Endothelial cell of umbilical vein (primary cell): ENCODE measurements around the gene ICE1. TPM values are rescaled to one million over a fixed set of nuclear protein-coding genes. Genes with fewer than 3 reads are reported as not detected.
"Not testable (repeated sequence)": the region's sequence is repeated elsewhere in the genome, so short reads cannot be mapped to it uniquely, and the experiment has no call there.

Source experiments
- BruUV-seq: library from RNA; stranded (reverse); fragments of 400-500 nt; replicated peaks from 2 replicates; lab custom pipeline; 2021; lab: Mats Ljungman, UMichigan
- CTCF ChIA-PET: fragments of 300-600, 350-600 bp; sonication (Branson Sonifier 250); formaldehyde crosslinking; loops from one replicate; lab custom pipeline; 2021; ENCODE audit warnings: antibody characterized with exemption, inconsistent platforms; lab: Charles Lee
- POLR2A ChIA-PET: fragments of 300-600, 350-600 bp; sonication (Branson Sonifier 250); formaldehyde crosslinking; loops from one replicate; lab custom pipeline; 2021; ENCODE audit warnings: antibody characterized with exemption, inconsistent platforms; lab: Charles Lee
- DNase-seq: peaks from one replicate; pipeline ENCODE4 v3.0.0-alpha.2; 2011; ENCODE audit warnings: low read depth, low spot score
- FAIRE-seq: peaks from 2 replicates; lab custom pipeline; 2011; peaks lifted over from hg19 to GRCh38; lab: Jason Lieb, UNC
- H2AFZ ChIP-seq: 2 replicates; pipeline ENCODE4 v1.6.0; 2012; ENCODE audit warnings: low read depth, low read length, control low read depth, inconsistent platforms
- H3K27ac ChIP-seq: 2 replicates; pipeline ENCODE4 v1.5.1; 2011; ENCODE audit warnings: low read depth, mild to moderate bottlenecking, control low read depth, low read length, moderate library complexity; ENCODE audit not compliant: insufficient read depth
- H3K27me3 ChIP-seq, 2 experiments: 2 replicates each; pipeline versions ENCODE4 v1.6.0 to v1.6.1; 2011; ENCODE audit warnings: low read length in 2 of 2, mixed read lengths in 1 of 2; ENCODE audit not compliant: control insufficient read depth in 2 of 2, insufficient read depth in 2 of 2
- H3K36me3 ChIP-seq, 2 experiments: 2 replicates in 1 of 2; 3 replicates in 1 of 2; pipeline ENCODE4 v1.5.1; 2011; ENCODE audit warnings: low read length in 2 of 2, mild to moderate bottlenecking in 1 of 2, moderate library complexity in 1 of 2; ENCODE audit not compliant: control insufficient read depth in 2 of 2, insufficient read depth in 2 of 2; ENCODE audit errors: extremely low read depth in 1 of 2
- H3K4me1 ChIP-seq: 3 replicates; pipeline ENCODE4 v1.5.1; 2011; ENCODE audit warnings: mild to moderate bottlenecking, low read length; ENCODE audit not compliant: control insufficient read depth, insufficient read depth; ENCODE audit errors: extremely low read depth
- H3K4me2 ChIP-seq: 2 replicates; pipeline ENCODE4 v1.6.1; 2011; ENCODE audit warnings: low read length, control low read depth, mixed read lengths; ENCODE audit not compliant: insufficient read depth
- H3K4me3 ChIP-seq, 3 experiments: fragments of 200-600 bp in 1 of 3; sonication (generic), shearing (Covaris generic) in 1 of 3; replicated peaks in 1 of 3; 2 replicates each; pipeline ENCODE4 v1.5.1; 2011 to 2016; ENCODE audit warnings: control low read depth in 3 of 3, low read length in 3 of 3, mild to moderate bottlenecking in 2 of 3, inconsistent platforms in 1 of 3, low read depth in 1 of 3, moderate library complexity in 1 of 3; ENCODE audit not compliant: insufficient read depth in 1 of 3
- H3K79me2 ChIP-seq: 2 replicates; pipeline ENCODE4 v1.6.0; 2012; ENCODE audit warnings: low read length, inconsistent platforms; ENCODE audit not compliant: control insufficient read depth, insufficient read depth
- H3K9ac ChIP-seq: replicated peaks from 2 replicates; pipeline ENCODE3; 2011; ENCODE audit warnings: low read length, control low read depth; ENCODE audit not compliant: insufficient read depth; ENCODE audit errors: extremely low read depth
- H3K9me1 ChIP-seq: replicated peaks from 3 replicates; pipeline ENCODE4 v1.6.0; 2011; ENCODE audit warnings: mild to moderate bottlenecking, low read length; ENCODE audit not compliant: control insufficient read depth, insufficient read depth; ENCODE audit errors: extremely low read depth
- H3K9me3 ChIP-seq: replicated peaks from 2 replicates; pipeline ENCODE4 v1.5.1; 2012; ENCODE audit warnings: low read length, inconsistent platforms; ENCODE audit not compliant: control insufficient read depth, insufficient read depth
- H4K20me1 ChIP-seq: replicated peaks from 2 replicates; pipeline ENCODE3; 2011; ENCODE audit warnings: mild to moderate bottlenecking, low read length; ENCODE audit not compliant: control insufficient read depth, insufficient read depth; ENCODE audit errors: extremely low read depth
- EZH2 ChIP-seq: IDR thresholded peaks from 2 replicates; pipeline ENCODE4 v1.6.1; 2012; ENCODE audit warnings: borderline replicate concordance, low read depth, mild to moderate bottlenecking, moderate library complexity, low read length, inconsistent platforms; ENCODE audit not compliant: severe bottlenecking
- JUN ChIP-seq: IDR thresholded peaks from 2 replicates; pipeline ENCODE4 v1.6.1; 2011; ENCODE audit warnings: borderline replicate concordance, low read depth; ENCODE audit not compliant: insufficient read length, insufficient read depth
- MYC ChIP-seq: IDR thresholded peaks from one replicate; pipeline ENCODE4 v1.6.1; 2011; ENCODE audit warnings: mild to moderate bottlenecking, low read depth, low read length
- POLR2AphosphoS5 ChIP-seq: IDR thresholded peaks from 2 replicates; pipeline ENCODE4 v1.6.1; 2012; ENCODE audit warnings: low read depth, mild to moderate bottlenecking, control low read depth, low read length, moderate library complexity; ENCODE audit not compliant: insufficient read depth
- dilution Hi-C: fragments of 300-500 bp; cut with MboI; formaldehyde crosslinking; loops from one replicate; pipeline ENCODE4 v1.15.0; 2019; ENCODE audit warnings: low sequenced_read_pairs; ENCODE audit not compliant: extremely low pct_ligation_motif_present
- intact Hi-C: fragments of 100-400 bp; cut with micrococcal nuclease; formaldehyde crosslinking; loops from one replicate; pipeline ENCODE4 v1.10.0; 2022
- polyA plus RNA-seq, 4 experiments: library from polyadenylated mRNA; depleted of rRNA in 3 of 4; stranded (reverse) in 3 of 4; unstranded in 1 of 4; fragments of >200 nt; gene quantifications; 2 replicates each; pipeline versions ENCODE4 v1.2.1 to v1.2.3, GENCODE V29; 2011 to 2012; ENCODE audit warnings: missing spikeins in 1 of 4
- total RNA-seq: library from RNA; stranded (reverse); gene quantifications from 2 replicates; pipeline ENCODE4 v1.2.3, GENCODE V29; 2021
- TF ChIP-seq, protein P1 (sequence below): IDR thresholded peaks from 2 replicates; pipeline ENCODE4 v1.6.1; 2011; ENCODE audit not compliant: insufficient read depth, insufficient read length
- TF ChIP-seq, protein P2 (sequence below), 2 donors: IDR thresholded peaks; 1 replicate in 1 of 2; 2 replicates in 1 of 2; pipeline ENCODE4 v1.5.1; 2011; ENCODE audit warnings: low read length in 2 of 2, mild to moderate bottlenecking in 2 of 2, moderate library complexity in 2 of 2, control low read depth in 1 of 2, inconsistent platforms in 1 of 2, low read depth in 1 of 2; ENCODE audit not compliant: insufficient read depth in 1 of 2; ENCODE audit errors: extremely low read depth in 1 of 2

ICE1 gene
- total and polyA plus RNA-seq, 2 donors (not counting 3 experiments of a cell fraction or from before 2014, with no cell fraction given) = 8.8 to 29.1 TPM

GRCh38 chr5:5475975-5476374, 53.5 kb downstream of the ICE1 start:
- Histone ChIP-seq H4K20me1 (no peaks in the 10 kb centered on the region), H3K4me1 (no peaks in the 10 kb centered on the region), H2AFZ (no peak overlapping the region), H3K4me3 (no peak overlapping the region), H3K9ac (no peak overlapping the region), H3K79me2 (no peaks in the 10 kb centered on the region), H3K27ac (no peak overlapping the region), H3K9me1 (no peaks in the 10 kb centered on the region), H3K4me2 (no peak overlapping the region), H3K9me3 (no peaks in the 10 kb centered on the region), H3K27me3 (no peaks in the 10 kb centered on the region), H3K36me3 (peaks cover 3 to 11% of the 10 kb centered on the region in 2 experiments)
- ChIA-PET CTCF (no interaction called here), POLR2A (no interaction called here)
- no peak for TF ChIP-seq POLR2AphosphoS5
- TF ChIP-seq, protein P1, sequence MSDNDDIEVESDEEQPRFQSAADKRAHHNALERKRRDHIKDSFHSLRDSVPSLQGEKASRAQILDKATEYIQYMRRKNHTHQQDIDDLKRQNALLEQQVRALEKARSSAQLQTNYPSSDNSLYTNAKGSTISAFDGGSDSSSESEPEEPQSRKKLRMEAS = no peak
- no peak for TF ChIP-seq MYC
- TF ChIP-seq, protein P2, sequence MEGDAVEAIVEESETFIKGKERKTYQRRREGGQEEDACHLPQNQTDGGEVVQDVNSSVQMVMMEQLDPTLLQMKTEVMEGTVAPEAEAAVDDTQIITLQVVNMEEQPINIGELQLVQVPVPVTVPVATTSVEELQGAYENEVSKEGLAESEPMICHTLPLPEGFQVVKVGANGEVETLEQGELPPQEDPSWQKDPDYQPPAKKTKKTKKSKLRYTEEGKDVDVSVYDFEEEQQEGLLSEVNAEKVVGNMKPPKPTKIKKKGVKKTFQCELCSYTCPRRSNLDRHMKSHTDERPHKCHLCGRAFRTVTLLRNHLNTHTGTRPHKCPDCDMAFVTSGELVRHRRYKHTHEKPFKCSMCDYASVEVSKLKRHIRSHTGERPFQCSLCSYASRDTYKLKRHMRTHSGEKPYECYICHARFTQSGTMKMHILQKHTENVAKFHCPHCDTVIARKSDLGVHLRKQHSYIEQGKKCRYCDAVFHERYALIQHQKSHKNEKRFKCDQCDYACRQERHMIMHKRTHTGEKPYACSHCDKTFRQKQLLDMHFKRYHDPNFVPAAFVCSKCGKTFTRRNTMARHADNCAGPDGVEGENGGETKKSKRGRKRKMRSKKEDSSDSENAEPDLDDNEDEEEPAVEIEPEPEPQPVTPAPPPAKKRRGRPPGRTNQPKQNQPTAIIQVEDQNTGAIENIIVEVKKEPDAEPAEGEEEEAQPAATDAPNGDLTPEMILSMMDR (IDR thresholded peaks at IDR 0.05; ENCODE audit: extremely low read depth in 1 of 2, insufficient read depth in 1 of 2, low read depth in 1 of 2, low read length in 2 of 2) = no peak
- TF ChIP-seq JUN = no peak
- TF ChIP-seq EZH2 = no peak
- BruUV-seq = no TSS peak
- DNase-seq (no peak), FAIRE-seq (no peak)
- dilution Hi-C loops (no loop called here), intact Hi-C loops (no loop called here)

DNA sequence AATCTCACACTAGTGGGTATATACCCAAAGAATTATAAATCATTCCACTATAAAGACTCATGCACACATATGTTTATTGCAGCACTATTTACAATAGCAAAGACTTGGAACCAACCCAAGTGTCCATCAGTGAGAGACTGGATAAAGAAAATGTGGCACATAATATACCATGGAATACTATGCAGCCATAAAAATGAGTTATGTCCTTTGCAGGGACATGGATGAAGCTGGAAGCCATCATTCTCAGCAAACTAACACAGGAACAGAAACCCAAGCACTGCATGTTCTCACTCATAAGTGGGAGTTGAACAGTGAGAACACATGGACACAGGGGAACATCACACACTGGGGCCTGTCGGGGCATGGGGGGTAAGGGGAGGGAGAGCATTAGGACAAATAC, 57.1 kb downstream of the ICE1 start:
- intact Hi-C loops, H3K4me2 ChIP-seq, FAIRE-seq, H3K27ac ChIP-seq, H4K20me1 ChIP-seq, H3K27me3 ChIP-seq, H2AFZ ChIP-seq, H3K4me1 ChIP-seq, H3K9me3 ChIP-seq, DNase-seq, BruUV-seq, H3K4me3 ChIP-seq, POLR2A ChIA-PET, H3K9me1 ChIP-seq, CTCF ChIA-PET, H3K9ac ChIP-seq, dilution Hi-C loops, H3K36me3 ChIP-seq, H3K79me2 ChIP-seq: not testable (repeated sequence)
